OCI-LY7 (cell line): ENCODE data around the gene TRIM15.

Experiments
- CTCF ChIP-seq: fragments of 200-600 bp; sonication (generic); conservative IDR thresholded peaks from 2 replicates; pipeline ENCODE4 v1.5.1; 2014; ENCODE audit warnings: mild to moderate bottlenecking, antibody characterized with exemption, low read length, moderate library complexity, mixed read lengths
- EZH2phosphoT487 ChIP-seq: fragments of 200-600 bp; sonication (generic); IDR thresholded peaks from 2 replicates; pipeline ENCODE4 v1.6.1; 2018; ENCODE audit warnings: low read depth, borderline replicate concordance, mild to moderate bottlenecking, mixed run types, antibody characterized with exemption, low read length, moderate library complexity, mixed read lengths

DNA sequence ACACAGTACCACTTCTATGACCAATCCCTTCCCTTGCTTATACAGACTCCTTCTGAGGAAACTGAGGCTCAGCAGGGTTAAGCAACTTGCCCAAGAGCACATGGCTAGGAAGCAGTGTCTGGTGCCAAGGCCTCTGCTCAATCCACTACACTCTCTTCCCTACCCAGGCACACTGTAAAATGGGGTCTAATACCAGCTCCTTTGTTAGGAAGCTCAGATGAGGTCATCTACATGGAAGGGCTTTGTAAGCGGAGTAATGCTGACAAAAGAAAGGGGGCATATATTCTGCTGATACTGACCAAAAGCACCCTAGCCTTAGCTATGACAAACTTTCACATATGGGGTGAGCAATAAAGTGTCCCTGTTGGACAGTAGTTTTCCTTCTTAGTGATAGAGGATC, 40.8 kb downstream of the TRIM15 start:
- TF ChIP-seq CTCF (no peak), EZH2phosphoT487 (no peak)
